Measurements from ENCODE around the gene AP2B1.
"Not testable (repeated sequence)": the region's sequence is repeated elsewhere in the genome, so short reads cannot be mapped to it uniquely, and the experiment has no call there.

AP2B1 gene

GRCh38 chr17:35700150-35700549 is 113.0 kb downstream of the AP2B1 start:
- DNase-seq (ENCODE audit: low spot score), result no peak

GRCh38 chr17:35701491-35701890 is 114.4 kb downstream of the AP2B1 start:
- DNase-seq (ENCODE audit: low spot score), result no peak

GRCh38 chr17:35703308-35703707 is 116.2 kb downstream of the AP2B1 start:
- not testable (repeated sequence) for DNase-seq (ENCODE audit: low spot score)

- DNase-seq (ENCODE audit: low spot score), result no peak
These were observed 118.1 kb downstream of the AP2B1 start for GRCh38 chr17:35705230-35705629.

GRCh38 chr17:35705705-35706104 is 118.6 kb downstream of the AP2B1 start:
- DNase-seq (ENCODE audit: low spot score), result no peak

GRCh38 chr17:35708149-35708548 is 121.0 kb downstream of the AP2B1 start:
- no peak for DNase-seq (ENCODE audit: low spot score)

- no peak for DNase-seq (ENCODE audit: low spot score)
These were observed 121.8 kb downstream of the AP2B1 start for GRCh38 chr17:35708951-35709350.

GRCh38 chr17:35709874-35710273 is 122.8 kb downstream of the AP2B1 start:
- DNase-seq (ENCODE audit: low spot score), result no peak

GRCh38 chr17:35710950-35711349 is 123.8 kb downstream of the AP2B1 start:
- DNase-seq (ENCODE audit: low spot score), result no peak

GRCh38 chr17:35713069-35713728 is 126.1 kb downstream of the AP2B1 start:
- no peak for DNase-seq (ENCODE audit: low spot score)

GRCh38 chr17:35714988-35715387 is 127.9 kb downstream of the AP2B1 start:
- no peak for DNase-seq (ENCODE audit: low spot score)

GRCh38 chr17:35715416-35715815 is 128.3 kb downstream of the AP2B1 start:
- no peak for DNase-seq (ENCODE audit: low spot score)

- DNase-seq (ENCODE audit: low spot score), result no peak
These were observed 129.1 kb downstream of the AP2B1 start for GRCh38 chr17:35716173-35716572.

- no peak for DNase-seq (ENCODE audit: low spot score)
These were observed 129.9 kb downstream of the AP2B1 start for GRCh38 chr17:35716897-35717465.

GRCh38 chr17:35717475-35717874 is 130.4 kb downstream of the AP2B1 start:
- no peak for DNase-seq (ENCODE audit: low spot score)

- no peak for DNase-seq (ENCODE audit: low spot score)
These were observed 136.6 kb downstream of the AP2B1 start for GRCh38 chr17:35723735-35724134.

- DNase-seq (ENCODE audit: low spot score), result no peak
These were observed 137.9 kb downstream of the AP2B1 start for GRCh38 chr17:35725058-35725457.

GRCh38 chr17:35725802-35726126 is 138.6 kb downstream of the AP2B1 start:
- DNase-seq (ENCODE audit: low spot score), result no peak

- peak; percentile 15 for DNase-seq (ENCODE audit: low spot score)
These were observed 139.2 kb downstream of the AP2B1 start for GRCh38 chr17:35726127-35726952.

GRCh38 chr17:35726953-35727460 is 139.9 kb downstream of the AP2B1 start:
- no peak for DNase-seq (ENCODE audit: low spot score)

- no peak for DNase-seq (ENCODE audit: low spot score)
These were observed 140.5 kb downstream of the AP2B1 start for GRCh38 chr17:35727635-35728034.

GRCh38 chr17:35728551-35728950 is 141.4 kb downstream of the AP2B1 start:
- DNase-seq (ENCODE audit: low spot score), result no peak

GRCh38 chr17:35729405-35729833 is 142.3 kb downstream of the AP2B1 start:
- no peak for DNase-seq (ENCODE audit: low spot score)

Data from LoVo (cell line).